IMR-90 (cell line): Measurements from ENCODE around the gene KLF7. TPM values are rescaled to one million over a fixed set of nuclear protein-coding genes. Genes with fewer than 3 reads are reported as not detected.

ENCODE experiments used
- ATAC-seq: fragments of 200-7000 bp; cut with Tn5 transposase; 2 replicates; pipeline ENCODE4 v1.9.1; 2020; ENCODE audit warnings: low read depth, mild to moderate bottlenecking, moderate library complexity
- BruUV-seq: library from RNA; stranded (reverse); fragments of 400-500 nt; replicated peaks from 2 replicates; lab custom pipeline; 2021; lab: Mats Ljungman, UMichigan
- CTCF ChIA-PET: fragments of 300-600 bp; formaldehyde crosslinking; extraction: SDS; loops from one replicate; lab custom pipeline; 2021; ENCODE audit warnings: antibody characterized with exemption; lab: Yijun Ruan, JAX
- POLR2A ChIA-PET: fragments of 300-600 bp; sonication (Branson Sonifier 250); formaldehyde crosslinking; loops from one replicate; lab custom pipeline; 2022; ENCODE audit warnings: antibody characterized with exemption; ENCODE audit not compliant: unreplicated experiment; lab: Charles Lee
- DNase-seq: peaks from one replicate; pipeline ENCODE4 v3.0.0; 2013
- H2AFZ ChIP-seq: replicated peaks from 2 replicates; pipeline ENCODE3; 2013; ENCODE audit warnings: low read length, mild to moderate bottlenecking; ENCODE audit not compliant: poor library complexity
- H2AK5ac ChIP-seq: 2 replicates; pipeline ENCODE4 v1.6.1; 2013; ENCODE audit warnings: low read depth, low read length, inconsistent platforms
- H2AK9ac ChIP-seq: replicated peaks from 2 replicates; pipeline ENCODE3; 2013; ENCODE audit warnings: mild to moderate bottlenecking, low read depth, low read length, moderate library complexity; ENCODE audit not compliant: poor library complexity
- H2BK120ac ChIP-seq: 2 replicates; pipeline ENCODE4 v1.6.1; 2013; ENCODE audit warnings: low read depth, low read length, inconsistent platforms
- H2BK15ac ChIP-seq: 3 replicates; pipeline ENCODE4 v1.6.1; 2013; ENCODE audit warnings: low read depth, low read length, inconsistent platforms
- H2BK20ac ChIP-seq: 2 replicates; pipeline ENCODE4 v1.6.1; 2013; ENCODE audit warnings: low read depth, mild to moderate bottlenecking, inconsistent platforms, low read length, moderate library complexity
- H2BK5ac ChIP-seq: 2 replicates; pipeline ENCODE4 v1.6.1; 2013; ENCODE audit warnings: mild to moderate bottlenecking, low read depth, low read length, inconsistent platforms; ENCODE audit not compliant: poor library complexity, severe bottlenecking
- H3K14ac ChIP-seq: replicated peaks from 2 replicates; pipeline ENCODE4 v1.6.1; 2013; ENCODE audit warnings: low read depth, low read length, inconsistent platforms
- H3K18ac ChIP-seq: 2 replicates; pipeline ENCODE4 v1.6.1; 2013; ENCODE audit warnings: low read depth, low read length, control low read depth
- H3K23ac ChIP-seq: 2 replicates; pipeline ENCODE4 v1.6.1; 2013; ENCODE audit warnings: low read depth, low read length, inconsistent platforms
- H3K27ac ChIP-seq: 2 replicates; pipeline ENCODE4 v1.5.1; 2013; ENCODE audit warnings: mild to moderate bottlenecking, control low read depth, low read length; ENCODE audit not compliant: insufficient read depth
- H3K27me3 ChIP-seq: 2 replicates; pipeline ENCODE4 v1.6.1; 2013; ENCODE audit warnings: low read length; ENCODE audit not compliant: control insufficient read depth, insufficient read depth
- H3K36me3 ChIP-seq: 2 replicates; pipeline ENCODE4 v1.6.1; 2013; ENCODE audit warnings: low read length, mixed read lengths; ENCODE audit not compliant: control insufficient read depth, insufficient read depth
- H3K4ac ChIP-seq: 2 replicates; pipeline ENCODE4 v1.6.1; 2013; ENCODE audit warnings: low read depth, low read length, inconsistent platforms
- H3K4me1 ChIP-seq: 2 replicates; pipeline ENCODE4 v1.6.1; 2013; ENCODE audit warnings: low read length, mixed read lengths; ENCODE audit not compliant: control insufficient read depth, insufficient read depth
- H3K4me2 ChIP-seq: 2 replicates; pipeline ENCODE4 v1.6.1; 2013; ENCODE audit warnings: low read depth, mild to moderate bottlenecking, control low read depth, low read length, moderate library complexity
- H3K4me3 ChIP-seq: 2 replicates; pipeline ENCODE4 v1.5.1; 2013; ENCODE audit warnings: low read depth, mild to moderate bottlenecking, control low read depth, low read length, moderate library complexity; ENCODE audit not compliant: insufficient read depth
- H3K56ac ChIP-seq: 2 replicates; pipeline ENCODE4 v1.6.1; 2013; ENCODE audit warnings: low read length, inconsistent platforms; ENCODE audit not compliant: insufficient read depth; ENCODE audit errors: extremely low read depth
- H3K79me1 ChIP-seq, 2 experiments: 2 replicates each; pipeline ENCODE4 v1.6.1; 2013; ENCODE audit warnings: low read length in 2 of 2, inconsistent platforms in 1 of 2, low read depth in 1 of 2
- H3K9ac ChIP-seq: 2 replicates; pipeline ENCODE4 v1.6.1; 2013; ENCODE audit warnings: low read depth, low read length, control low read depth
- H3K9me1 ChIP-seq: 2 replicates; pipeline ENCODE4 v1.6.1; 2013; ENCODE audit warnings: low read length, inconsistent platforms; ENCODE audit not compliant: insufficient read depth
- H3K9me3 ChIP-seq: 2 replicates; pipeline ENCODE4 v1.6.1; 2013; ENCODE audit warnings: low read length; ENCODE audit not compliant: control insufficient read depth, insufficient read depth
- H4K20me1 ChIP-seq: 2 replicates; pipeline ENCODE4 v1.6.1; 2013; ENCODE audit warnings: low read length, inconsistent platforms; ENCODE audit not compliant: insufficient read depth
- H4K5ac ChIP-seq: 2 replicates; pipeline ENCODE4 v1.6.1; 2013; ENCODE audit warnings: mild to moderate bottlenecking, low read depth, low read length, control low read depth
- H4K8ac ChIP-seq, 2 experiments: 2 replicates each; pipeline ENCODE4 v1.6.1; 2013; ENCODE audit warnings: low read depth in 2 of 2, low read length in 2 of 2, control low read depth in 1 of 2, inconsistent platforms in 1 of 2
- H4K91ac ChIP-seq: 2 replicates; pipeline ENCODE4 v1.6.1; 2013; ENCODE audit warnings: low read depth, low read length, inconsistent platforms; ENCODE audit not compliant: insufficient read depth
- BHLHE40 ChIP-seq: fragments of 150-350 bp; IDR thresholded peaks from 2 replicates; pipeline ENCODE4 v1.6.1; 2016; ENCODE audit warnings: mild to moderate bottlenecking, low read depth, low read length
- CEBPB ChIP-seq: IDR thresholded peaks from 2 replicates; pipeline ENCODE4 v1.6.1; 2012; ENCODE audit warnings: low read depth, low read length, improper control_type of control experiment
- CHD1 ChIP-seq: IDR thresholded peaks from 2 replicates; pipeline ENCODE4 v1.6.1; 2012; ENCODE audit warnings: low read depth, low read length, improper control_type of control experiment
- CTCF ChIP-seq: conservative IDR thresholded peaks from 2 replicates; pipeline ENCODE4 v1.5.1; 2012; ENCODE audit warnings: mild to moderate bottlenecking, low read depth, low read length, improper control_type of control experiment
- ELK1 ChIP-seq: fragments of 150-350 bp; IDR thresholded peaks from 2 replicates; pipeline ENCODE4 v1.6.1; 2016; ENCODE audit warnings: low read depth, mild to moderate bottlenecking, low read length, moderate library complexity, borderline replicate concordance
- FOS ChIP-seq: fragments of 150-350 bp; IDR thresholded peaks from 2 replicates; pipeline ENCODE4 v1.6.1; 2016; ENCODE audit warnings: low read depth, low read length
- MAFK ChIP-seq: IDR thresholded peaks from 2 replicates; pipeline ENCODE4 v1.6.1; 2012; ENCODE audit warnings: low read depth, low read length, improper control_type of control experiment
- MAZ ChIP-seq: IDR thresholded peaks from 2 replicates; pipeline ENCODE4 v1.6.1; 2012; ENCODE audit warnings: low read depth, mild to moderate bottlenecking, low read length, improper control_type of control experiment, moderate library complexity, borderline replicate concordance
- MXI1 ChIP-seq: IDR thresholded peaks from 2 replicates; pipeline ENCODE4 v1.6.1; 2012; ENCODE audit warnings: low read depth, mild to moderate bottlenecking, low read length, moderate library complexity, borderline replicate concordance
- NFE2L2 ChIP-seq: fragments of 150-350 bp; IDR thresholded peaks from 2 replicates; pipeline ENCODE4 v1.6.1; 2016; ENCODE audit warnings: low read depth, mild to moderate bottlenecking, low read length
- POLR2A ChIP-seq: IDR thresholded peaks from 2 replicates; pipeline ENCODE4 v1.6.1; 2012; ENCODE audit warnings: mild to moderate bottlenecking, low read depth, low read length
- RAD21 ChIP-seq: IDR thresholded peaks from 2 replicates; pipeline ENCODE4 v1.6.1; 2012; ENCODE audit warnings: low read length, improper control_type of control experiment
- RCOR1 ChIP-seq: IDR thresholded peaks from 2 replicates; pipeline ENCODE4 v1.6.1; 2012; ENCODE audit warnings: mild to moderate bottlenecking, low read length, improper control_type of control experiment; ENCODE audit not compliant: insufficient replicate concordance
- RFX5 ChIP-seq: IDR thresholded peaks from 2 replicates; pipeline ENCODE4 v1.8.0; 2012; ENCODE audit warnings: low read depth, mild to moderate bottlenecking, low read length, moderate library complexity
- SMC3 ChIP-seq: fragments of 150-350 bp; IDR thresholded peaks from 2 replicates; pipeline ENCODE4 v1.6.1; 2016; ENCODE audit warnings: low read depth, mild to moderate bottlenecking, antibody characterized with exemption, low read length, moderate library complexity
- USF2 ChIP-seq: fragments of 150-350 bp; IDR thresholded peaks from 2 replicates; pipeline ENCODE4 v1.6.1; 2017; ENCODE audit warnings: mild to moderate bottlenecking, antibody characterized with exemption, low read length, low read depth
- WGBS, 2 experiments: methylation state at CpG; one replicate each; pipeline versions ENCODE4 v1.1.5 to v1.1.7; 2013; ENCODE audit warnings: missing lambda C conversion rate in 2 of 2; ENCODE audit not compliant: insufficient read length in 1 of 2; ENCODE audit errors: extremely low coverage in 2 of 2; 5-methylcytosine and 5-hydroxymethylcytosine counted together
- dilution Hi-C: fragments of 300-500 bp; cut with HindIII; formaldehyde crosslinking; loops from one replicate; pipeline ENCODE4 v1.14.3; 2018; ENCODE audit warnings: low sequenced_read_pairs; ENCODE audit not compliant: unreplicated experiment
- in situ Hi-C: fragments of 300-500 bp; cut with MboI; formaldehyde crosslinking; loops from 3 replicates; pipeline ENCODE4 v1.14.3; 2019; ENCODE audit warnings: low sequenced_read_pairs, inconsistent platforms, mixed read lengths
- intact Hi-C: fragments of 100-400 bp; cut with micrococcal nuclease; formaldehyde crosslinking; loops from 2 replicates; pipeline ENCODE4 v1.10.0; 2022
- polyA plus RNA-seq, 3 experiments: library from polyadenylated mRNA; depleted of rRNA; stranded (reverse); fragments of >200 nt; gene quantifications; 2 replicates each; pipeline ENCODE4 v1.2.3, GENCODE V29; 2012; ENCODE audit warnings: low replicate concordance in 1 of 3
- total RNA-seq: library from RNA; depleted of rRNA; stranded (reverse); fragments of >200 nt; gene quantifications from 2 replicates; pipeline ENCODE4 v1.2.3, GENCODE V29; 2012

KLF7 gene
- total and polyA plus RNA-seq, 2 of the 4 experiments (the other 2 are of a cell fraction) = 23.1 to 28.5 TPM

- dilution Hi-C loops (no loop called here), intact Hi-C loops (no loop called here), in situ Hi-C loops (no loop called here)
- Histone ChIP-seq H3K79me1 (peaks cover 55 to 85% of the 10 kb centered on the region in 2 experiments), H3K9ac (no peak overlapping the region), H3K14ac (no peak overlapping the region), H3K56ac (no peak overlapping the region), H2AK9ac (no peak overlapping the region), H3K9me1 (peaks cover 24% of the 10 kb centered on the region), H3K18ac (no peak overlapping the region), H3K4me1 (peaks cover 8% of the 10 kb centered on the region), H3K36me3 (peaks cover 30% of the 10 kb centered on the region), H4K8ac (no peak overlapping the region), H3K27ac (no peak overlapping the region), H2BK20ac (no peak overlapping the region), H3K4me3 (no peak overlapping the region), H4K20me1 (peaks cover 71% of the 10 kb centered on the region), H3K4me2 (no peak overlapping the region), H2AK5ac (no peak overlapping the region), H2BK5ac (no peak overlapping the region), H3K9me3 (no peaks in the 10 kb centered on the region), H4K5ac (no peak overlapping the region), H3K27me3 (no peaks in the 10 kb centered on the region), H3K23ac (no peak overlapping the region), H3K4ac (no peak overlapping the region), H2AFZ (no peak overlapping the region), H2BK120ac (no peak overlapping the region), H2BK15ac (no peak overlapping the region), H4K91ac (no peak overlapping the region)
- ATAC-seq (no peak), DNase-seq (no peak)
- ChIA-PET POLR2A (no interaction called here), CTCF (interaction anchor here (1.6 kb wide), 1 partner anchor 13 kb away, joined by 5 read pairs; no protein-coding TSS in a partner anchor)
- WGBS, 2 experiments = 100% methylated on average over 1 of the region's 2 CpGs; no CpG with 5 or more reads in 1 of the 2 experiments
- BruUV-seq = no TSS peak
- TF ChIP-seq ELK1 (no peak), MXI1 (no peak), SMC3 (no peak), CHD1 (no peak), CTCF (no peak), MAFK (no peak), RCOR1 (no peak), FOS (no peak), POLR2A (no peak), CEBPB (no peak), MAZ (no peak), BHLHE40 (no peak), RFX5 (no peak), USF2 (no peak), RAD21 (no peak), NFE2L2 (no peak)
These were observed 62.6 kb downstream of the KLF7 start for GRCh38 chr2:207103132-207103531.
